IMR-90 (cell line): ENCODE measurements around the gene USP43. TPM values are rescaled to one million over a fixed set of nuclear protein-coding genes. Genes with fewer than 3 reads are reported as not detected.

Source experiments
- ATAC-seq: fragments of 200-7000 bp; cut with Tn5 transposase; 2 replicates; pipeline ENCODE4 v1.9.1; 2020; ENCODE audit warnings: low read depth, mild to moderate bottlenecking, moderate library complexity
- BruUV-seq: library from RNA; stranded (reverse); fragments of 400-500 nt; replicated peaks from 2 replicates; lab custom pipeline; 2021; lab: Mats Ljungman, UMichigan
- CTCF ChIA-PET: fragments of 300-600 bp; formaldehyde crosslinking; extraction: SDS; loops from one replicate; lab custom pipeline; 2021; ENCODE audit warnings: antibody characterized with exemption; lab: Yijun Ruan, JAX
- POLR2A ChIA-PET: fragments of 300-600 bp; sonication (Branson Sonifier 250); formaldehyde crosslinking; loops from one replicate; lab custom pipeline; 2022; ENCODE audit warnings: antibody characterized with exemption; ENCODE audit not compliant: unreplicated experiment; lab: Charles Lee
- DNase-seq: peaks from one replicate; pipeline ENCODE4 v3.0.0; 2013
- H2AFZ ChIP-seq: replicated peaks from 2 replicates; pipeline ENCODE3; 2013; ENCODE audit warnings: low read length, mild to moderate bottlenecking; ENCODE audit not compliant: poor library complexity
- H2AK5ac ChIP-seq: 2 replicates; pipeline ENCODE4 v1.6.1; 2013; ENCODE audit warnings: low read depth, low read length, inconsistent platforms
- H2AK9ac ChIP-seq: replicated peaks from 2 replicates; pipeline ENCODE3; 2013; ENCODE audit warnings: mild to moderate bottlenecking, low read depth, low read length, moderate library complexity; ENCODE audit not compliant: poor library complexity
- H2BK120ac ChIP-seq: 2 replicates; pipeline ENCODE4 v1.6.1; 2013; ENCODE audit warnings: low read depth, low read length, inconsistent platforms
- H2BK15ac ChIP-seq: 3 replicates; pipeline ENCODE4 v1.6.1; 2013; ENCODE audit warnings: low read depth, low read length, inconsistent platforms
- H2BK20ac ChIP-seq: 2 replicates; pipeline ENCODE4 v1.6.1; 2013; ENCODE audit warnings: low read depth, mild to moderate bottlenecking, inconsistent platforms, low read length, moderate library complexity
- H2BK5ac ChIP-seq: 2 replicates; pipeline ENCODE4 v1.6.1; 2013; ENCODE audit warnings: mild to moderate bottlenecking, low read depth, low read length, inconsistent platforms; ENCODE audit not compliant: poor library complexity, severe bottlenecking
- H3K14ac ChIP-seq: replicated peaks from 2 replicates; pipeline ENCODE4 v1.6.1; 2013; ENCODE audit warnings: low read depth, low read length, inconsistent platforms
- H3K18ac ChIP-seq: 2 replicates; pipeline ENCODE4 v1.6.1; 2013; ENCODE audit warnings: low read depth, low read length, control low read depth
- H3K23ac ChIP-seq: 2 replicates; pipeline ENCODE4 v1.6.1; 2013; ENCODE audit warnings: low read depth, low read length, inconsistent platforms
- H3K27ac ChIP-seq: 2 replicates; pipeline ENCODE4 v1.5.1; 2013; ENCODE audit warnings: mild to moderate bottlenecking, control low read depth, low read length; ENCODE audit not compliant: insufficient read depth
- H3K27me3 ChIP-seq: 2 replicates; pipeline ENCODE4 v1.6.1; 2013; ENCODE audit warnings: low read length; ENCODE audit not compliant: control insufficient read depth, insufficient read depth
- H3K36me3 ChIP-seq: 2 replicates; pipeline ENCODE4 v1.6.1; 2013; ENCODE audit warnings: low read length, mixed read lengths; ENCODE audit not compliant: control insufficient read depth, insufficient read depth
- H3K4ac ChIP-seq: 2 replicates; pipeline ENCODE4 v1.6.1; 2013; ENCODE audit warnings: low read depth, low read length, inconsistent platforms
- H3K4me1 ChIP-seq: 2 replicates; pipeline ENCODE4 v1.6.1; 2013; ENCODE audit warnings: low read length, mixed read lengths; ENCODE audit not compliant: control insufficient read depth, insufficient read depth
- H3K4me2 ChIP-seq: 2 replicates; pipeline ENCODE4 v1.6.1; 2013; ENCODE audit warnings: low read depth, mild to moderate bottlenecking, control low read depth, low read length, moderate library complexity
- H3K4me3 ChIP-seq: 2 replicates; pipeline ENCODE4 v1.5.1; 2013; ENCODE audit warnings: low read depth, mild to moderate bottlenecking, control low read depth, low read length, moderate library complexity; ENCODE audit not compliant: insufficient read depth
- H3K56ac ChIP-seq: 2 replicates; pipeline ENCODE4 v1.6.1; 2013; ENCODE audit warnings: low read length, inconsistent platforms; ENCODE audit not compliant: insufficient read depth; ENCODE audit errors: extremely low read depth
- H3K79me1 ChIP-seq, 2 experiments: 2 replicates each; pipeline ENCODE4 v1.6.1; 2013; ENCODE audit warnings: low read length in 2 of 2, inconsistent platforms in 1 of 2, low read depth in 1 of 2
- H3K9ac ChIP-seq: 2 replicates; pipeline ENCODE4 v1.6.1; 2013; ENCODE audit warnings: low read depth, low read length, control low read depth
- H3K9me1 ChIP-seq: 2 replicates; pipeline ENCODE4 v1.6.1; 2013; ENCODE audit warnings: low read length, inconsistent platforms; ENCODE audit not compliant: insufficient read depth
- H3K9me3 ChIP-seq: 2 replicates; pipeline ENCODE4 v1.6.1; 2013; ENCODE audit warnings: low read length; ENCODE audit not compliant: control insufficient read depth, insufficient read depth
- H4K20me1 ChIP-seq: 2 replicates; pipeline ENCODE4 v1.6.1; 2013; ENCODE audit warnings: low read length, inconsistent platforms; ENCODE audit not compliant: insufficient read depth
- H4K5ac ChIP-seq: 2 replicates; pipeline ENCODE4 v1.6.1; 2013; ENCODE audit warnings: mild to moderate bottlenecking, low read depth, low read length, control low read depth
- H4K8ac ChIP-seq, 2 experiments: 2 replicates each; pipeline ENCODE4 v1.6.1; 2013; ENCODE audit warnings: low read depth in 2 of 2, low read length in 2 of 2, control low read depth in 1 of 2, inconsistent platforms in 1 of 2
- H4K91ac ChIP-seq: 2 replicates; pipeline ENCODE4 v1.6.1; 2013; ENCODE audit warnings: low read depth, low read length, inconsistent platforms; ENCODE audit not compliant: insufficient read depth
- BHLHE40 ChIP-seq: fragments of 150-350 bp; IDR thresholded peaks from 2 replicates; pipeline ENCODE4 v1.6.1; 2016; ENCODE audit warnings: mild to moderate bottlenecking, low read depth, low read length
- CEBPB ChIP-seq: IDR thresholded peaks from 2 replicates; pipeline ENCODE4 v1.6.1; 2012; ENCODE audit warnings: low read depth, low read length, improper control_type of control experiment
- CHD1 ChIP-seq: IDR thresholded peaks from 2 replicates; pipeline ENCODE4 v1.6.1; 2012; ENCODE audit warnings: low read depth, low read length, improper control_type of control experiment
- ELK1 ChIP-seq: fragments of 150-350 bp; IDR thresholded peaks from 2 replicates; pipeline ENCODE4 v1.6.1; 2016; ENCODE audit warnings: low read depth, mild to moderate bottlenecking, low read length, moderate library complexity, borderline replicate concordance
- FOS ChIP-seq: fragments of 150-350 bp; IDR thresholded peaks from 2 replicates; pipeline ENCODE4 v1.6.1; 2016; ENCODE audit warnings: low read depth, low read length
- MAFK ChIP-seq: IDR thresholded peaks from 2 replicates; pipeline ENCODE4 v1.6.1; 2012; ENCODE audit warnings: low read depth, low read length, improper control_type of control experiment
- MAZ ChIP-seq: IDR thresholded peaks from 2 replicates; pipeline ENCODE4 v1.6.1; 2012; ENCODE audit warnings: low read depth, mild to moderate bottlenecking, low read length, improper control_type of control experiment, moderate library complexity, borderline replicate concordance
- MXI1 ChIP-seq: IDR thresholded peaks from 2 replicates; pipeline ENCODE4 v1.6.1; 2012; ENCODE audit warnings: low read depth, mild to moderate bottlenecking, low read length, moderate library complexity, borderline replicate concordance
- NFE2L2 ChIP-seq: fragments of 150-350 bp; IDR thresholded peaks from 2 replicates; pipeline ENCODE4 v1.6.1; 2016; ENCODE audit warnings: low read depth, mild to moderate bottlenecking, low read length
- POLR2A ChIP-seq: IDR thresholded peaks from 2 replicates; pipeline ENCODE4 v1.6.1; 2012; ENCODE audit warnings: mild to moderate bottlenecking, low read depth, low read length
- RAD21 ChIP-seq: IDR thresholded peaks from 2 replicates; pipeline ENCODE4 v1.6.1; 2012; ENCODE audit warnings: low read length, improper control_type of control experiment
- RCOR1 ChIP-seq: IDR thresholded peaks from 2 replicates; pipeline ENCODE4 v1.6.1; 2012; ENCODE audit warnings: mild to moderate bottlenecking, low read length, improper control_type of control experiment; ENCODE audit not compliant: insufficient replicate concordance
- RFX5 ChIP-seq: IDR thresholded peaks from 2 replicates; pipeline ENCODE4 v1.8.0; 2012; ENCODE audit warnings: low read depth, mild to moderate bottlenecking, low read length, moderate library complexity
- SMC3 ChIP-seq: fragments of 150-350 bp; IDR thresholded peaks from 2 replicates; pipeline ENCODE4 v1.6.1; 2016; ENCODE audit warnings: low read depth, mild to moderate bottlenecking, antibody characterized with exemption, low read length, moderate library complexity
- WGBS, 2 experiments: methylation state at CpG; one replicate each; pipeline versions ENCODE4 v1.1.5 to v1.1.7; 2013; ENCODE audit warnings: missing lambda C conversion rate in 2 of 2; ENCODE audit not compliant: insufficient read length in 1 of 2; ENCODE audit errors: extremely low coverage in 2 of 2; 5-methylcytosine and 5-hydroxymethylcytosine counted together
- dilution Hi-C: fragments of 300-500 bp; cut with HindIII; formaldehyde crosslinking; loops from one replicate; pipeline ENCODE4 v1.14.3; 2018; ENCODE audit warnings: low sequenced_read_pairs; ENCODE audit not compliant: unreplicated experiment
- in situ Hi-C: fragments of 300-500 bp; cut with MboI; formaldehyde crosslinking; loops from 3 replicates; pipeline ENCODE4 v1.14.3; 2019; ENCODE audit warnings: low sequenced_read_pairs, inconsistent platforms, mixed read lengths
- intact Hi-C: fragments of 100-400 bp; cut with micrococcal nuclease; formaldehyde crosslinking; loops from 2 replicates; pipeline ENCODE4 v1.10.0; 2022
- polyA plus RNA-seq, 3 experiments: library from polyadenylated mRNA; depleted of rRNA; stranded (reverse); fragments of >200 nt; gene quantifications; 2 replicates each; pipeline ENCODE4 v1.2.3, GENCODE V29; 2012; ENCODE audit warnings: low replicate concordance in 1 of 3
- total RNA-seq: library from RNA; depleted of rRNA; stranded (reverse); fragments of >200 nt; gene quantifications from 2 replicates; pipeline ENCODE4 v1.2.3, GENCODE V29; 2012
- TF ChIP-seq, protein P1 (sequence below): fragments of 150-350 bp; IDR thresholded peaks from 2 replicates; pipeline ENCODE4 v1.6.1; 2017; ENCODE audit warnings: mild to moderate bottlenecking, antibody characterized with exemption, low read length, low read depth
- TF ChIP-seq, protein P2 (sequence below): conservative IDR thresholded peaks from 2 replicates; pipeline ENCODE4 v1.5.1; 2012; ENCODE audit warnings: mild to moderate bottlenecking, low read depth, low read length, improper control_type of control experiment

The USP43 gene
- total and polyA plus RNA-seq, 2 of the 4 experiments (the other 2 are of a cell fraction), result not detected

DNA sequence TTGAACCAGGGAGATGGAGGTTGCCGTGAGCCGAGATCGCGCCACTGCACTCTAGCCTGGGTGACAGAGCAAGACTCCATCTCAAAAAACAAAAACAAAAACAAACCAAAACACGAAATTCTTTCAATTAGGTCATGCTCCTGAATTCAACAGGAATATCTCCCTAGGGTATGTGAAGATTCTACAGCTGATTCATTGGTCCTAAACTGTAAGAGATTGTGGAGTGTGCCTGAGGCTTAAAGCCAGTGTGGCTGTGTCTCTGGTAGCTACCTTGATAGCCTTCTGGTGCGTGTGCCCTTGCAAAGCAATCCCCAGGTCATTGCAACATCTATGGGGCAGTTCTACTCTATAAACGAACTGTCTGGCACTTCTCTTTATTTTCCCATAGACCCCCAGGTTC lies 48.4 kb downstream of the USP43 start:
- Histone ChIP-seq H2AFZ (no peak overlapping the region), H3K27ac (no peak overlapping the region), H3K79me1 (no peaks in the 10 kb centered on the region), H3K9me1 (no peaks in the 10 kb centered on the region), H3K9ac (no peak overlapping the region), H2BK120ac (no peak overlapping the region), H3K18ac (no peak overlapping the region), H3K4me2 (no peak overlapping the region), H4K91ac (no peak overlapping the region), H2BK15ac (no peak overlapping the region), H4K5ac (no peak overlapping the region), H2BK5ac (no peak overlapping the region), H3K9me3 (peaks cover 7% of the 10 kb centered on the region; the same call in 1 of the 2 replicates), H2AK5ac (no peak overlapping the region), H2BK20ac (no peak overlapping the region), H2AK9ac (no peak overlapping the region), H3K14ac (no peak overlapping the region), H3K56ac (no peak overlapping the region), H4K8ac (no peak overlapping the region), H3K4me1 (no peaks in the 10 kb centered on the region), H3K23ac (no peak overlapping the region), H3K36me3 (no peaks in the 10 kb centered on the region), H3K27me3 (no peaks in the 10 kb centered on the region), H4K20me1 (no peaks in the 10 kb centered on the region), H3K4ac (no peak overlapping the region), H3K4me3 (no peak overlapping the region)
- ChIA-PET POLR2A (no interaction called here), CTCF (no interaction called here)
- intact Hi-C loops, result no loop called here
- dilution Hi-C loops, result no loop called here
- DNase-seq (no peak), ATAC-seq (no peak)
- TF ChIP-seq ELK1 (no peak), RAD21 (no peak), POLR2A (no peak), FOS (no peak), NFE2L2 (no peak), RFX5 (no peak), MXI1 (no peak), CEBPB (no peak), SMC3 (no peak), CHD1 (no peak), BHLHE40 (no peak), MAFK (no peak), MAZ (no peak), RCOR1 (no peak)
- TF ChIP-seq, protein P1, sequence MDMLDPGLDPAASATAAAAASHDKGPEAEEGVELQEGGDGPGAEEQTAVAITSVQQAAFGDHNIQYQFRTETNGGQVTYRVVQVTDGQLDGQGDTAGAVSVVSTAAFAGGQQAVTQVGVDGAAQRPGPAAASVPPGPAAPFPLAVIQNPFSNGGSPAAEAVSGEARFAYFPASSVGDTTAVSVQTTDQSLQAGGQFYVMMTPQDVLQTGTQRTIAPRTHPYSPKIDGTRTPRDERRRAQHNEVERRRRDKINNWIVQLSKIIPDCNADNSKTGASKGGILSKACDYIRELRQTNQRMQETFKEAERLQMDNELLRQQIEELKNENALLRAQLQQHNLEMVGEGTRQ, result no peak
- TF ChIP-seq, protein P2, sequence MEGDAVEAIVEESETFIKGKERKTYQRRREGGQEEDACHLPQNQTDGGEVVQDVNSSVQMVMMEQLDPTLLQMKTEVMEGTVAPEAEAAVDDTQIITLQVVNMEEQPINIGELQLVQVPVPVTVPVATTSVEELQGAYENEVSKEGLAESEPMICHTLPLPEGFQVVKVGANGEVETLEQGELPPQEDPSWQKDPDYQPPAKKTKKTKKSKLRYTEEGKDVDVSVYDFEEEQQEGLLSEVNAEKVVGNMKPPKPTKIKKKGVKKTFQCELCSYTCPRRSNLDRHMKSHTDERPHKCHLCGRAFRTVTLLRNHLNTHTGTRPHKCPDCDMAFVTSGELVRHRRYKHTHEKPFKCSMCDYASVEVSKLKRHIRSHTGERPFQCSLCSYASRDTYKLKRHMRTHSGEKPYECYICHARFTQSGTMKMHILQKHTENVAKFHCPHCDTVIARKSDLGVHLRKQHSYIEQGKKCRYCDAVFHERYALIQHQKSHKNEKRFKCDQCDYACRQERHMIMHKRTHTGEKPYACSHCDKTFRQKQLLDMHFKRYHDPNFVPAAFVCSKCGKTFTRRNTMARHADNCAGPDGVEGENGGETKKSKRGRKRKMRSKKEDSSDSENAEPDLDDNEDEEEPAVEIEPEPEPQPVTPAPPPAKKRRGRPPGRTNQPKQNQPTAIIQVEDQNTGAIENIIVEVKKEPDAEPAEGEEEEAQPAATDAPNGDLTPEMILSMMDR, result no peak
- in situ Hi-C loops, result no loop called here
- WGBS, 2 experiments, result 60% methylated on average over 1 of the region's 7 CpGs; no CpG with 5 or more reads in 1 of the 2 experiments
- no TSS peak for BruUV-seq
